GM19468 (cell line): ENCODE data around the gene UGT1A5.

Source experiments
- ATAC-seq: cut with Tn5 transposase; IDR thresholded peaks from one replicate; pipeline ENCODE4 v1.9.1; 2021; ENCODE audit warnings: mild to moderate bottlenecking, moderate library complexity, moderate number of reproducible peaks; ENCODE audit not compliant: unreplicated experiment; ENCODE audit errors: extremely low read depth

UGT1A5 gene

GRCh38 chr2:233772153-233772552, 59.4 kb downstream of the UGT1A5 start:
- ATAC-seq: no peak

GRCh38 chr2:233772583-233772982, 59.9 kb downstream of the UGT1A5 start:
- no peak for ATAC-seq

- no peak for ATAC-seq
Observed at GRCh38 chr2:233773854-233774253, 61.1 kb downstream of the UGT1A5 start.

GRCh38 chr2:233775414-233775813, 62.7 kb downstream of the UGT1A5 start:
- no peak for ATAC-seq

- no peak for ATAC-seq
Observed at GRCh38 chr2:233778030-233778429, 65.3 kb downstream of the UGT1A5 start, which contains the start of gene MROH2A. Gene MROH2A (plus strand): TSS chr2:233778330. CDS start chr2:233779359, 1,029 bp downstream.

- no peak for ATAC-seq
Observed at GRCh38 chr2:233779722-233780121, 67.0 kb downstream of the UGT1A5 start.

- no peak for ATAC-seq
Observed at GRCh38 chr2:233780771-233781170, 68.1 kb downstream of the UGT1A5 start.

GRCh38 chr2:233789554-233789953, 76.8 kb downstream of the UGT1A5 start:
- no peak for ATAC-seq

GRCh38 chr2:233791151-233791882, 78.6 kb downstream of the UGT1A5 start:
- no peak for ATAC-seq

- ATAC-seq: no peak
Observed at GRCh38 chr2:233791883-233792329, 79.2 kb downstream of the UGT1A5 start.

- no peak for ATAC-seq
Observed at GRCh38 chr2:233792720-233793119, 80.0 kb downstream of the UGT1A5 start.

GRCh38 chr2:233793465-233794127, 80.9 kb downstream of the UGT1A5 start:
- no peak for ATAC-seq

- ATAC-seq: no peak
Observed at GRCh38 chr2:233794128-233794658, 81.5 kb downstream of the UGT1A5 start.

- ATAC-seq: no peak
Observed at GRCh38 chr2:233795735-233796171, 83.0 kb downstream of the UGT1A5 start.

- no peak for ATAC-seq
Observed at GRCh38 chr2:233796254-233796653, 83.5 kb downstream of the UGT1A5 start.

- ATAC-seq: no peak
Observed at GRCh38 chr2:233798335-233799086, 85.8 kb downstream of the UGT1A5 start.

GRCh38 chr2:233799087-233799665, 86.5 kb downstream of the UGT1A5 start:
- ATAC-seq: no peak

- ATAC-seq: no peak
Observed at GRCh38 chr2:233799716-233800115, 87.0 kb downstream of the UGT1A5 start.

GRCh38 chr2:233800208-233800607, 87.5 kb downstream of the UGT1A5 start:
- no peak for ATAC-seq
